ENCODE measurements around the gene WASF1. TPM values are rescaled to one million over a fixed set of nuclear protein-coding genes. Genes with fewer than 3 reads are reported as not detected.

WASF1 gene
- total RNA-seq, 1 experiment from 2014 or later: 28.6 TPM

GRCh38 chr6:110198561-110198960 is 19.1 kb upstream of the WASF1 start:
- H2BK20ac ChIP-seq (ENCODE audit: low read depth, low read length, poor library complexity, severe bottlenecking): no peak overlapping the region
- WGBS (ENCODE audit: extremely low coverage, insufficient read length, low lambda C conversion rate): no CpG with 5 or more reads among the region's 3 CpGs
- no peaks in the 10 kb centered on the region for H4K20me1 ChIP-seq (ENCODE audit: control insufficient read depth, insufficient read depth, insufficient read length)
- no peak overlapping the region for H2BK5ac ChIP-seq (ENCODE audit: insufficient read length, low read length)
- no peak overlapping the region for H3K27ac ChIP-seq (ENCODE audit: insufficient read length, low read depth, low read length)
- H2AK5ac ChIP-seq (ENCODE audit: insufficient read length, low read length): no peak overlapping the region
- Mint-ChIP-seq H3K27ac (no peak overlapping the region), H3K36me3 (ENCODE audit: insufficient read depth in 1 of 3, low read depth in 3 of 3) (peaks cover 14 to 20% (median 14%) of the 10 kb centered on the region in 3 experiments; a peak in 6 of 7 replicates), H3K27me3 (ENCODE audit: low read depth) (no peaks in the 10 kb centered on the region), H3K4me3 (no peak overlapping the region), H3K9me3 (no peaks in the 10 kb centered on the region), H3K4me1 (peaks cover 4 to 7% of the 10 kb centered on the region in 2 experiments)
- H3K9ac ChIP-seq (ENCODE audit: extremely low read depth, insufficient read length, low read length): no peak overlapping the region
- H2BK120ac ChIP-seq (ENCODE audit: low read depth, low read length, poor library complexity, severe bottlenecking): no peak overlapping the region
- H2BK12ac ChIP-seq (ENCODE audit: insufficient read length, low read depth, low read length): no peak overlapping the region
- DNase-seq: no peak
- H2AFZ ChIP-seq (ENCODE audit: low read length): no peak overlapping the region
- no peak for TF ChIP-seq CTCF (conservative IDR thresholded peaks at IDR 0.05)
- H3K23ac ChIP-seq (ENCODE audit: insufficient read length, low read depth, low read length): no peak overlapping the region
- H3K18ac ChIP-seq (ENCODE audit: insufficient read length, low read depth, low read length): no peak overlapping the region
- no peak overlapping the region for H3T11ph ChIP-seq (ENCODE audit: low read length)
- no peak overlapping the region for H3K56ac ChIP-seq (ENCODE audit: insufficient read length, low read depth, low read length)
- H3K4me1 ChIP-seq (ENCODE audit: insufficient read depth, low read length): no peaks in the 10 kb centered on the region
- H3K4me2 ChIP-seq (ENCODE audit: insufficient read depth, insufficient read length, low read length): no peak overlapping the region
- H4K8ac ChIP-seq (replicated peaks; ENCODE audit: insufficient read length, low read depth, low read length): no peak overlapping the region
- no peak overlapping the region for H3K14ac ChIP-seq (ENCODE audit: insufficient read depth, low read length)
- peaks cover 3% of the 10 kb centered on the region for H3K79me1 ChIP-seq (ENCODE audit: insufficient read depth, low read depth, low read length, poor library complexity, severe bottlenecking)
- no peaks in the 10 kb centered on the region for H3K79me2 ChIP-seq (ENCODE audit: insufficient read depth, low read length)
- no peak overlapping the region for H2BK15ac ChIP-seq (ENCODE audit: low read depth, low read length)
- H4K5ac ChIP-seq (ENCODE audit: insufficient read length, low read depth, low read length): no peak overlapping the region
- H3K9me3 ChIP-seq (ENCODE audit: control insufficient read depth, low read depth, low read length): no peaks in the 10 kb centered on the region
- no peaks in the 10 kb centered on the region for H3K23me2 ChIP-seq (ENCODE audit: insufficient read length, low read depth, low read length, poor library complexity, severe bottlenecking)
- no peaks in the 10 kb centered on the region for H3K27me3 ChIP-seq (ENCODE audit: insufficient read depth, low read length)
- H3K4ac ChIP-seq (ENCODE audit: low read depth, low read length): no peak overlapping the region
- H4K91ac ChIP-seq (ENCODE audit: insufficient read length, low read depth, low read length): no peak overlapping the region

Measured in H9 (cell line).